ENCODE data around the gene MAD1L1. TPM values are rescaled to one million over a fixed set of nuclear protein-coding genes. Genes with fewer than 3 reads are reported as not detected.

Gene MAD1L1
- total RNA-seq, 1 donor from 2014 or later, result 32.3 TPM

DNA sequence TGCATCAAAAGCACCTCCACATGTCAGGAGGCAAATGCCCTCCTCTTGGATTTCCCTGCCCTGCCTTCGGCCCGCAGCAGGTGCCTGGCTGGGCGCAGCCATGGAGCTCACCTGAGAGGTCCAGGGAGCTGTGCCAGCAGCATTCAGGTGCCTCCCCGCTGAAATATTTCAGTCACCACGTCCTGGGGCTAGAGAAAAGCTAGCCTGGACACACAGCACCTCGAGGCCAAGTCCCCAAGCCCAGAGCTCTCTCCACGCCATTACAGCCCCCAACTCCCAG, 102.7 kb downstream of the MAD1L1 start:
- Mint-ChIP-seq H3K27me3 (ENCODE audit: low read depth, unreplicated experiment) (no peaks in the 10 kb centered on the region), H3K27ac (ENCODE audit: unreplicated experiment) (no peak overlapping the region), H3K9me3 (ENCODE audit: unreplicated experiment) (no peaks in the 10 kb centered on the region), H3K4me3 (ENCODE audit: unreplicated experiment) (no peak overlapping the region), H3K36me3 (ENCODE audit: low read depth, unreplicated experiment) (peaks cover 15% of the 10 kb centered on the region), H3K4me1 (ENCODE audit: low read depth, unreplicated experiment) (no peaks in the 10 kb centered on the region)
- no peak overlapping the region for H3K4me3 ChIP-seq (ENCODE audit: insufficient read depth, low read depth, low read length)
- DNase-seq (ENCODE audit: low read depth) (no peak), FAIRE-seq (no peak)
- H4K20me1 ChIP-seq (ENCODE audit: insufficient read depth, low read length), result peaks cover 3% of the 10 kb centered on the region
- no peak for TF ChIP-seq CTCF (IDR thresholded peaks at IDR 0.05; ENCODE audit: insufficient read depth, low read depth, low read length)
- no peak for TF ChIP-seq EZH2 (IDR thresholded peaks at IDR 0.05; ENCODE audit: insufficient read depth, low read length)
- no peaks in the 10 kb centered on the region for H3K4me1 ChIP-seq (ENCODE audit: insufficient read depth, low read length)
- no peaks in the 10 kb centered on the region for H3K79me2 ChIP-seq (ENCODE audit: insufficient read depth, low read length)
- no peak overlapping the region for H2AFZ ChIP-seq (ENCODE audit: low read depth, low read length)
- H3K9ac ChIP-seq (ENCODE audit: low read length), result no peak overlapping the region
- H3K36me3 ChIP-seq (ENCODE audit: insufficient read depth, low read length), result no peaks in the 10 kb centered on the region
- no peaks in the 10 kb centered on the region for H3K27me3 ChIP-seq (ENCODE audit: insufficient read depth, low read length)
- no peaks in the 10 kb centered on the region for H3K9me3 ChIP-seq (ENCODE audit: insufficient read depth, low read depth, low read length)
- no peak overlapping the region for H3K27ac ChIP-seq (ENCODE audit: low read depth, low read length)
- no peak overlapping the region for H3K4me2 ChIP-seq (ENCODE audit: low read length)

GRCh38 chr7:2129323-2130095, 103.2 kb downstream of the MAD1L1 start:
- Histone ChIP-seq H3K4me2 (ENCODE audit: low read length) (no peak overlapping the region), H3K4me3 (ENCODE audit: insufficient read depth, low read depth, low read length) (no peak overlapping the region), H3K9ac (ENCODE audit: low read length) (no peak overlapping the region), H3K27me3 (ENCODE audit: insufficient read depth, low read length) (no peaks in the 10 kb centered on the region), H3K79me2 (ENCODE audit: insufficient read depth, low read length) (no peaks in the 10 kb centered on the region), H3K4me1 (ENCODE audit: insufficient read depth, low read length) (no peaks in the 10 kb centered on the region), H4K20me1 (ENCODE audit: insufficient read depth, low read length) (peaks cover 3% of the 10 kb centered on the region), H3K9me3 (ENCODE audit: insufficient read depth, low read depth, low read length) (no peaks in the 10 kb centered on the region), H3K27ac (ENCODE audit: low read depth, low read length) (no peak overlapping the region), H3K36me3 (ENCODE audit: insufficient read depth, low read length) (no peaks in the 10 kb centered on the region), H2AFZ (ENCODE audit: low read depth, low read length) (no peak overlapping the region)
- H3K9me3 Mint-ChIP-seq (ENCODE audit: unreplicated experiment), result no peaks in the 10 kb centered on the region
- no peak for FAIRE-seq
- peaks cover 15% of the 10 kb centered on the region for H3K36me3 Mint-ChIP-seq (ENCODE audit: low read depth, unreplicated experiment)
- no peaks in the 10 kb centered on the region for H3K27me3 Mint-ChIP-seq (ENCODE audit: low read depth, unreplicated experiment)
- no peak overlapping the region for H3K27ac Mint-ChIP-seq (ENCODE audit: unreplicated experiment)
- H3K4me3 Mint-ChIP-seq (ENCODE audit: unreplicated experiment), result no peak overlapping the region
- TF ChIP-seq EZH2 (IDR thresholded peaks at IDR 0.05; ENCODE audit: insufficient read depth, low read length) (no peak), CTCF (IDR thresholded peaks at IDR 0.05; ENCODE audit: insufficient read depth, low read depth, low read length) (no peak)
- no peak for DNase-seq (ENCODE audit: low read depth)
- H3K4me1 Mint-ChIP-seq (ENCODE audit: low read depth, unreplicated experiment), result no peaks in the 10 kb centered on the region

- Histone ChIP-seq H3K27me3 (ENCODE audit: insufficient read depth, low read length) (no peaks in the 10 kb centered on the region), H3K27ac (ENCODE audit: low read depth, low read length) (no peak overlapping the region), H2AFZ (ENCODE audit: low read depth, low read length) (no peak overlapping the region), H3K36me3 (ENCODE audit: insufficient read depth, low read length) (no peaks in the 10 kb centered on the region), H4K20me1 (ENCODE audit: insufficient read depth, low read length) (peaks cover 3% of the 10 kb centered on the region), H3K4me3 (ENCODE audit: insufficient read depth, low read depth, low read length) (no peak overlapping the region), H3K4me2 (ENCODE audit: low read length) (no peak overlapping the region), H3K9me3 (ENCODE audit: insufficient read depth, low read depth, low read length) (no peaks in the 10 kb centered on the region), H3K9ac (ENCODE audit: low read length) (no peak overlapping the region), H3K4me1 (ENCODE audit: insufficient read depth, low read length) (no peaks in the 10 kb centered on the region), H3K79me2 (ENCODE audit: insufficient read depth, low read length) (no peaks in the 10 kb centered on the region)
- FAIRE-seq, result no peak
- Mint-ChIP-seq H3K4me3 (ENCODE audit: unreplicated experiment) (no peak overlapping the region), H3K36me3 (ENCODE audit: low read depth, unreplicated experiment) (peaks cover 14% of the 10 kb centered on the region), H3K4me1 (ENCODE audit: low read depth, unreplicated experiment) (no peaks in the 10 kb centered on the region), H3K27me3 (ENCODE audit: low read depth, unreplicated experiment) (no peaks in the 10 kb centered on the region), H3K27ac (ENCODE audit: unreplicated experiment) (peak overlapping the region; percentile 34), H3K9me3 (ENCODE audit: unreplicated experiment) (no peaks in the 10 kb centered on the region)
- TF ChIP-seq CTCF (IDR thresholded peaks at IDR 0.05; ENCODE audit: insufficient read depth, low read depth, low read length) (no peak), EZH2 (IDR thresholded peaks at IDR 0.05; ENCODE audit: insufficient read depth, low read length) (no peak)
- no peak for DNase-seq (ENCODE audit: low read depth)
Measured at GRCh38 chr7:2128601-2129322, 104.0 kb downstream of the MAD1L1 start.
